Measurements from ENCODE around the gene DNAJB13. TPM values are rescaled to one million over a fixed set of nuclear protein-coding genes. Genes with fewer than 3 reads are reported as not detected.

DNAJB13 gene
- total and polyA plus RNA-seq, 8 donors, result 0.22 to 2.1 (median 0.47) TPM

- WGBS, 2 donors, result 79 to 81% methylated on average over 25 of the region's 25 CpGs
- FAIRE-seq (no peak), ATAC-seq (no peak), DNase-seq (peak in 1 of 6 donors; percentile 14)
- H3K27ac ChIP-seq, result no peak overlapping the region
- no peak overlapping the region for H3K4me3 ChIP-seq
- H3K27me3 ChIP-seq, result no peaks in the 10 kb centered on the region
- no peaks in the 10 kb centered on the region for H3K36me3 ChIP-seq
- intact Hi-C loops (cut with DNase I), result no loop called here
- no peaks in the 10 kb centered on the region for H3K4me1 ChIP-seq
- no peaks in the 10 kb centered on the region for H3K9me3 ChIP-seq
- TF ChIP-seq, protein P1, sequence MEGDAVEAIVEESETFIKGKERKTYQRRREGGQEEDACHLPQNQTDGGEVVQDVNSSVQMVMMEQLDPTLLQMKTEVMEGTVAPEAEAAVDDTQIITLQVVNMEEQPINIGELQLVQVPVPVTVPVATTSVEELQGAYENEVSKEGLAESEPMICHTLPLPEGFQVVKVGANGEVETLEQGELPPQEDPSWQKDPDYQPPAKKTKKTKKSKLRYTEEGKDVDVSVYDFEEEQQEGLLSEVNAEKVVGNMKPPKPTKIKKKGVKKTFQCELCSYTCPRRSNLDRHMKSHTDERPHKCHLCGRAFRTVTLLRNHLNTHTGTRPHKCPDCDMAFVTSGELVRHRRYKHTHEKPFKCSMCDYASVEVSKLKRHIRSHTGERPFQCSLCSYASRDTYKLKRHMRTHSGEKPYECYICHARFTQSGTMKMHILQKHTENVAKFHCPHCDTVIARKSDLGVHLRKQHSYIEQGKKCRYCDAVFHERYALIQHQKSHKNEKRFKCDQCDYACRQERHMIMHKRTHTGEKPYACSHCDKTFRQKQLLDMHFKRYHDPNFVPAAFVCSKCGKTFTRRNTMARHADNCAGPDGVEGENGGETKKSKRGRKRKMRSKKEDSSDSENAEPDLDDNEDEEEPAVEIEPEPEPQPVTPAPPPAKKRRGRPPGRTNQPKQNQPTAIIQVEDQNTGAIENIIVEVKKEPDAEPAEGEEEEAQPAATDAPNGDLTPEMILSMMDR (IDR thresholded peaks at IDR 0.05), result no peak
These were observed 7.0 kb downstream of the DNAJB13 start for GRCh38 chr11:73957654-73958361.

DNA sequence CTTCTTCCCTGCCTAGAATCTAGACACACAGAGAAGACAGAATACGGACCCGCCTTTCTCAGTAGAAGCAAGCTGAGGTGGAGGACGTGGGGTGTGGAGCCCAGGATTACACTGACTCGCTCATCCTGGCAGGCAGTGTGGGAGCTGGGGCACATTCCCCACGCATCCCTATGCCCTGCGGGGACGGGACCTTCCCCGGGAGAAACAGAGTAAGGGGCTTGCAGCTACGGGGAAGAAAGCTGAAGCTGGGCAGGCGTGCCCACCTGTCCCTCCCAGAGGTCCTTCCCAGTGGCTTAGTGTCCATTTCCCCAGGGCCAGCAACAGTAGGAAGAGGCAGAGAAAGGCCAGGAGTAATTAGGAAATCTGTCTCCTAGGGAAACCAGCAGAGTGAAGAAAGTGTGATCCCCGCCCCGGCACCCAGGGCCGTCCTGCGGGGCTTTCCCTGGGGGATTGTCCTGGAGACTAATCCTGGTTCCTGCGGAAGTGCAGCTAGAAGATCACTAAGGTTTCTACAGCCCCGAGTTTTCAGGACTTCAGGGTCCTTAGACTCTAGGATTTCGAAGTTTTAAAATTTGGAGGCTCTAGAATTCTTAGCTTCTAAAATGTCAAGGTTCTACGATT lies 7.8 kb downstream of the DNAJB13 start:
- WGBS, 2 donors, result 81 to 88% methylated on average over 18 of the region's 18 CpGs
- no peak for DNase-seq
- TF ChIP-seq, protein P1 (IDR thresholded peaks at IDR 0.05), result no peak
- H3K27ac ChIP-seq, result no peak overlapping the region
- no peak for FAIRE-seq
- H3K36me3 ChIP-seq, result no peaks in the 10 kb centered on the region
- ATAC-seq, result no peak
- H3K27me3 ChIP-seq, result no peaks in the 10 kb centered on the region
- H3K4me3 ChIP-seq, result no peak overlapping the region
- H3K4me1 ChIP-seq, result no peaks in the 10 kb centered on the region
- intact Hi-C loops (cut with DNase I), result no loop called here
- no peaks in the 10 kb centered on the region for H3K9me3 ChIP-seq

- Histone ChIP-seq H3K4me1 (no peaks in the 10 kb centered on the region), H3K36me3 (no peaks in the 10 kb centered on the region), H3K27ac (no peak overlapping the region), H3K27me3 (no peaks in the 10 kb centered on the region), H3K4me3 (no peak overlapping the region), H3K9me3 (no peaks in the 10 kb centered on the region)
- DNase-seq, result no peak
- TF ChIP-seq, protein P1 (IDR thresholded peaks at IDR 0.05), result no peak
- WGBS, 2 donors, result 63% methylated on average over 4 of the region's 4 CpGs
- no peak for FAIRE-seq
- intact Hi-C loops (cut with DNase I), result loop anchor here in 1 of 3 donors (10.0 kb wide), 1 partner anchor 113 kb away; no protein-coding TSS in a partner anchor
- peak in 1 of 4 donors; percentile 12 for ATAC-seq
These were observed 10.5 kb downstream of the DNAJB13 start for GRCh38 chr11:73961321-73961720.

- intact Hi-C loops (cut with DNase I), result loop anchor here in 1 of 3 donors (10.0 kb wide), 1 partner anchor 113 kb away; no protein-coding TSS in a partner anchor
- Histone ChIP-seq H3K27ac (no peak overlapping the region), H3K9me3 (no peaks in the 10 kb centered on the region), H3K36me3 (no peaks in the 10 kb centered on the region), H3K27me3 (no peaks in the 10 kb centered on the region), H3K4me3 (no peak overlapping the region), H3K4me1 (no peaks in the 10 kb centered on the region)
- TF ChIP-seq, protein P1 (IDR thresholded peaks at IDR 0.05), result no peak
- FAIRE-seq, result no peak
- no peak for ATAC-seq
- 68 to 82% methylated on average over 7 of the region's 7 CpGs for WGBS, 2 donors
- peak in 1 of 6 donors; percentile 3 for DNase-seq
These were observed 11.4 kb downstream of the DNAJB13 start for GRCh38 chr11:73962101-73962705.

All from pancreas (tissue), 10 donors.